Ovary (tissue), 9 donors: ENCODE data around the gene UMOD. TPM values are rescaled to one million over a fixed set of nuclear protein-coding genes. Genes with fewer than 3 reads are reported as not detected.

ENCODE experiments used
- DNase-seq, 5 donors: peaks; one replicate each; pipeline ENCODE4 v3.0.0-alpha.2; 2019 to 2020
- H3K27ac ChIP-seq, 2 donors: fragments of 200-600 bp; one replicate each; pipeline versions ENCODE4 v1.5.1 to v1.8.0; 2019 to 2022
- H3K27me3 ChIP-seq: fragments of 200-600 bp; one replicate; pipeline ENCODE4 v1.8.0; 2022
- H3K36me3 ChIP-seq: fragments of 200-600 bp; sonication (generic); one replicate; pipeline ENCODE4 v1.5.1; 2019
- H3K4me1 ChIP-seq: one replicate; pipeline ENCODE4 v1.8.1; 2013; ENCODE audit warnings: mild to moderate bottlenecking, moderate library complexity; ENCODE audit not compliant: insufficient read depth
- H3K4me3 ChIP-seq: fragments of 200-600 bp; sonication (generic); one replicate; pipeline ENCODE4 v1.5.1; 2017
- H3K9me3 ChIP-seq, 2 donors: fragments of 200-600 bp in 1 of 2; sonication (generic) in 1 of 2; one replicate each; pipeline versions ENCODE4 v1.5.1 to v1.8.1; 2013 to 2019; ENCODE audit warnings: mild to moderate bottlenecking in 1 of 2, moderate library complexity in 1 of 2
- CTCF ChIP-seq, 3 donors: fragments of 450-650 bp in 2 of 3; fragments of 200-600 bp in 1 of 3; IDR thresholded peaks; one replicate each; pipeline versions ENCODE4 v1.5.1 to v1.8.0; 2016 to 2022; ENCODE audit warnings: antibody characterized with exemption in 3 of 3, mild to moderate bottlenecking in 1 of 3
- EP300 ChIP-seq: sonication (generic); formaldehyde crosslinking; IDR thresholded peaks from one replicate; pipeline ENCODE4 v1.6.1; 2017; ENCODE audit warnings: antibody characterized with exemption
- POLR2A ChIP-seq: fragments of 450-650 bp; IDR thresholded peaks from one replicate; pipeline ENCODE4 v1.6.1; 2017; ENCODE audit warnings: antibody characterized with exemption, mild to moderate bottlenecking, moderate library complexity
- WGBS, 3 donors: extraction: QIAGEN DNeasy Blood & Tissue Kit in 1 of 3; methylation state at CpG; one replicate each; pipeline versions ENCODE4 v1.1.5 to v1.1.7; 2013 to 2017; 5-methylcytosine and 5-hydroxymethylcytosine counted together
- intact Hi-C, 4 donors: fragments of 100-400 bp; cut with DNase I; formaldehyde crosslinking; loops; one replicate each; pipeline versions ENCODE4 v1.11.0 to v1.15.1; 2022 to 2023
- polyA plus RNA-seq, 2 donors: library from polyadenylated mRNA; stranded (reverse); fragments of 200-250 nt in 1 of 2; fragments of 350-450 nt in 1 of 2; fragmentation: Illumina TruSeq in 1 of 2; extraction: RNeasy Lipid Tissue Mini Kit (QIAGEN cat#74804) in 1 of 2; gene quantifications; one replicate each; pipeline ENCODE4 v1.2.3, GENCODE V29; 2013 to 2014
- total RNA-seq, 7 donors: library from RNA; depleted of rRNA in 2 of 7; stranded (reverse); fragments of >200 nt in 2 of 7; fragmentation: NEBNext Ultra II Directional in 3 of 7; extraction: Animal tissue kit (Norgen Biotek cat#: 25700) in 3 of 7; gene quantifications; one replicate each; pipeline versions ENCODE4 v1.1.0 to v1.2.4, GENCODE V29; 2016 to 2023
- donor health status: DM: no; HTN: no; CAD: no; lungs with moderate emphysema.
- donor health status: DM: no; HTN: no; CAD: no.
- donor health status: Bipolar disorder and iron deficiency.
- donor health status: DM: yes; HTN: yes; CAD: no.
- donor health status: DM: no; HTN: no; CAD: no.
- donor health status: DM: yes; HTN: yes; CAD: no.

The UMOD gene
- total and polyA plus RNA-seq, 9 donors = not detected

GRCh38 chr16:20353379-20353778, 864 bp upstream of the UMOD start:
- Histone ChIP-seq H3K4me1 (peaks cover 4% of the 10 kb centered on the region), H3K9me3 (no peaks in the 10 kb centered on the region), H3K4me3 (no peak overlapping the region), H3K36me3 (no peaks in the 10 kb centered on the region), H3K27ac (no peak overlapping the region), H3K27me3 (no peaks in the 10 kb centered on the region)
- TF ChIP-seq CTCF (IDR thresholded peaks at IDR 0.05) (no peak), POLR2A (no peak), EP300 (no peak)
- intact Hi-C loops = no loop called here
- no peak for DNase-seq

GRCh38 chr16:20349615-20350014, 2.9 kb downstream of the UMOD start:
- DNase-seq = no peak
- TF ChIP-seq EP300 = no peak
- TF ChIP-seq CTCF (IDR thresholded peaks at IDR 0.05) = no peak
- TF ChIP-seq POLR2A = no peak
- no peaks in the 10 kb centered on the region for H3K36me3 ChIP-seq
- H3K27ac ChIP-seq = no peak overlapping the region
- peaks cover 5% of the 10 kb centered on the region for H3K4me1 ChIP-seq
- H3K9me3 ChIP-seq = no peaks in the 10 kb centered on the region
- H3K4me3 ChIP-seq = no peak overlapping the region
- 70 to 78% (median 77%) methylated on average over 6 of the region's 6 CpGs for WGBS, 3 donors
- intact Hi-C loops = no loop called here
- no peaks in the 10 kb centered on the region for H3K27me3 ChIP-seq

GRCh38 chr16:20348365-20349185, 3.9 kb downstream of the UMOD start:
- intact Hi-C loops = no loop called here
- no peaks in the 10 kb centered on the region for H3K9me3 ChIP-seq

GRCh38 chr16:20347666-20348364, 4.7 kb downstream of the UMOD start:
- DNase-seq = no peak
- intact Hi-C loops = no loop called here

More at GRCh38 chr16:20348365-20349185, 3.9 kb downstream of the UMOD start:
- H3K27ac ChIP-seq = no peak overlapping the region
- no peak for DNase-seq
- TF ChIP-seq POLR2A = no peak
- no peak for TF ChIP-seq CTCF (IDR thresholded peaks at IDR 0.05)
- no peak for TF ChIP-seq EP300
- no peaks in the 10 kb centered on the region for H3K36me3 ChIP-seq
- peaks cover 5% of the 10 kb centered on the region for H3K4me1 ChIP-seq
- 21 to 36% (median 26%) methylated on average over 48 to 77 of the region's 77 CpGs for WGBS, 3 donors
- H3K27me3 ChIP-seq = no peaks in the 10 kb centered on the region
- H3K4me3 ChIP-seq = no peak overlapping the region

More at GRCh38 chr16:20347666-20348364, 4.7 kb downstream of the UMOD start:
- H3K27ac ChIP-seq = no peak overlapping the region
- no peak overlapping the region for H3K4me3 ChIP-seq
- H3K36me3 ChIP-seq = no peaks in the 10 kb centered on the region
- no peaks in the 10 kb centered on the region for H3K27me3 ChIP-seq
- no peaks in the 10 kb centered on the region for H3K9me3 ChIP-seq
- H3K4me1 ChIP-seq = peaks cover 5% of the 10 kb centered on the region
- WGBS, 3 donors = 54 to 63% (median 59%) methylated on average over 12 of the region's 12 CpGs
- TF ChIP-seq CTCF (IDR thresholded peaks at IDR 0.05) = no peak
